ENCODE data around the gene LHX2.

The LHX2 gene

GRCh38 chr9:124004593-124004992, 7.0 kb upstream of the LHX2 start:
- DNase-seq (ENCODE audit: low read depth in 2 of 2): no peak
- H3K4me3 ChIP-seq (replicated peaks in 1 of 2; ENCODE audit: low read depth in 2 of 2, low read length in 2 of 2): no peak overlapping the region
- TF ChIP-seq CTCF (IDR thresholded peaks at IDR 0.05; ENCODE audit: low read depth, low read length): no peak

- TF ChIP-seq CTCF (IDR thresholded peaks at IDR 0.05; ENCODE audit: low read depth, low read length): no peak
- no peak for DNase-seq (ENCODE audit: low read depth in 2 of 2)
- no peak overlapping the region for H3K4me3 ChIP-seq (replicated peaks in 1 of 2; ENCODE audit: low read depth in 2 of 2, low read length in 2 of 2)
Observed at GRCh38 chr9:124005029-124005771, 6.4 kb upstream of the LHX2 start.

GRCh38 chr9:124006448-124007361, 4.9 kb upstream of the LHX2 start:
- no peak for TF ChIP-seq CTCF (IDR thresholded peaks at IDR 0.05; ENCODE audit: low read depth, low read length)
- no peak overlapping the region for H3K4me3 ChIP-seq (replicated peaks in 1 of 2; ENCODE audit: low read depth in 2 of 2, low read length in 2 of 2)
- no peak for DNase-seq (ENCODE audit: low read depth in 2 of 2)

- TF ChIP-seq CTCF (IDR thresholded peaks at IDR 0.05; ENCODE audit: low read depth, low read length): no peak
- no peak for DNase-seq (ENCODE audit: low read depth in 2 of 2)
- H3K4me3 ChIP-seq (replicated peaks in 1 of 2; ENCODE audit: low read depth in 2 of 2, low read length in 2 of 2): no peak overlapping the region
Observed at GRCh38 chr9:124007565-124008302, 3.8 kb upstream of the LHX2 start.

GRCh38 chr9:124008303-124008693, 3.3 kb upstream of the LHX2 start:
- no peak overlapping the region for H3K4me3 ChIP-seq (replicated peaks in 1 of 2; ENCODE audit: low read depth in 2 of 2, low read length in 2 of 2)
- DNase-seq (ENCODE audit: low read depth in 2 of 2): no peak

More at GRCh38 chr9:124008303-124008693, 3.3 kb upstream of the LHX2 start:
- TF ChIP-seq CTCF (IDR thresholded peaks at IDR 0.05; ENCODE audit: low read depth, low read length): no peak

Measured in cardiac fibroblast (primary cell).